Measurements from ENCODE around the gene LDB3. TPM values are rescaled to one million over a fixed set of nuclear protein-coding genes. Genes with fewer than 3 reads are reported as not detected.

LDB3 gene
- total RNA-seq, 2 experiments from 2014 or later = 0.05 to 0.08 TPM

DNA sequence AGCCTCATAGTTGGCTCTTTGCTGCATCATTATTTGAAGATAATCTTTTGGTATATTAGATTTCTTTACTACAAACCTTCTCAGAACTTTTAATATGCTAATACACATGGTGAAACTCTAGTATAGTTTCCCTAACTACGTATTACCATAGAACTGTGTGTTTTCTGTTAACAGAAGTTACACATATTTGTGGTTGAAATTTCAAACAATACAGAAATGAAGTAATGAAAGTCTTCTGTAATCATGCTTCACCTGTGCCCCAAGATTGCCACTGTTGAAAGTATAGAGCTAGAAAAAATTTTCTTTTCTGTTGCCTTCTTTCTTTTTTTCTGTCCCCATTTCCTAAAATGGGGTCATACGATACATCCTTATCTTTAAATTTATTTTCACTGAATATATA lies 97.2 kb downstream of the LDB3 start:
- H3K27ac Mint-ChIP-seq = no peak overlapping the region
- H3K27ac ChIP-seq (ENCODE audit: low read depth in 1 of 2, low read length in 2 of 2) = no peak overlapping the region
- peaks cover 7% of the 10 kb centered on the region for H3K4me1 ChIP-seq (ENCODE audit: insufficient read depth, low read length)
- peaks cover 24% of the 10 kb centered on the region for H3K4me1 Mint-ChIP-seq (ENCODE audit: low read depth)
- ATAC-seq (ENCODE audit: poor library complexity) (no peak), DNase-seq (no peak)
- no peaks in the 10 kb centered on the region for H3K36me3 Mint-ChIP-seq (ENCODE audit: low read depth)
- H3K27me3 ChIP-seq (ENCODE audit: control insufficient read depth in 1 of 2, insufficient read depth in 2 of 2, low read length in 2 of 2) = no peaks in the 10 kb centered on the region
- ChIA-PET CTCF (no interaction called here), POLR2A (no interaction called here)
- TF ChIP-seq, protein P1, sequence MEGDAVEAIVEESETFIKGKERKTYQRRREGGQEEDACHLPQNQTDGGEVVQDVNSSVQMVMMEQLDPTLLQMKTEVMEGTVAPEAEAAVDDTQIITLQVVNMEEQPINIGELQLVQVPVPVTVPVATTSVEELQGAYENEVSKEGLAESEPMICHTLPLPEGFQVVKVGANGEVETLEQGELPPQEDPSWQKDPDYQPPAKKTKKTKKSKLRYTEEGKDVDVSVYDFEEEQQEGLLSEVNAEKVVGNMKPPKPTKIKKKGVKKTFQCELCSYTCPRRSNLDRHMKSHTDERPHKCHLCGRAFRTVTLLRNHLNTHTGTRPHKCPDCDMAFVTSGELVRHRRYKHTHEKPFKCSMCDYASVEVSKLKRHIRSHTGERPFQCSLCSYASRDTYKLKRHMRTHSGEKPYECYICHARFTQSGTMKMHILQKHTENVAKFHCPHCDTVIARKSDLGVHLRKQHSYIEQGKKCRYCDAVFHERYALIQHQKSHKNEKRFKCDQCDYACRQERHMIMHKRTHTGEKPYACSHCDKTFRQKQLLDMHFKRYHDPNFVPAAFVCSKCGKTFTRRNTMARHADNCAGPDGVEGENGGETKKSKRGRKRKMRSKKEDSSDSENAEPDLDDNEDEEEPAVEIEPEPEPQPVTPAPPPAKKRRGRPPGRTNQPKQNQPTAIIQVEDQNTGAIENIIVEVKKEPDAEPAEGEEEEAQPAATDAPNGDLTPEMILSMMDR (IDR thresholded peaks at IDR 0.05) = no peak
- no peaks in the 10 kb centered on the region for H3K9me3 Mint-ChIP-seq
- H3K27me3 Mint-ChIP-seq = peaks cover 18% of the 10 kb centered on the region
- H3K9me3 ChIP-seq (ENCODE audit: control insufficient read depth in 1 of 2, insufficient read depth in 1 of 2, low read length in 2 of 2) = no peaks in the 10 kb centered on the region
- intact Hi-C loops (cut with DNase I, micrococcal nuclease) = no loop called here
- no peaks in the 10 kb centered on the region for H3K36me3 ChIP-seq (ENCODE audit: insufficient read depth, low read length)
- no peak overlapping the region for H3K4me3 Mint-ChIP-seq
- H3K4me3 ChIP-seq (ENCODE audit: low read length) = no peak overlapping the region

DNA sequence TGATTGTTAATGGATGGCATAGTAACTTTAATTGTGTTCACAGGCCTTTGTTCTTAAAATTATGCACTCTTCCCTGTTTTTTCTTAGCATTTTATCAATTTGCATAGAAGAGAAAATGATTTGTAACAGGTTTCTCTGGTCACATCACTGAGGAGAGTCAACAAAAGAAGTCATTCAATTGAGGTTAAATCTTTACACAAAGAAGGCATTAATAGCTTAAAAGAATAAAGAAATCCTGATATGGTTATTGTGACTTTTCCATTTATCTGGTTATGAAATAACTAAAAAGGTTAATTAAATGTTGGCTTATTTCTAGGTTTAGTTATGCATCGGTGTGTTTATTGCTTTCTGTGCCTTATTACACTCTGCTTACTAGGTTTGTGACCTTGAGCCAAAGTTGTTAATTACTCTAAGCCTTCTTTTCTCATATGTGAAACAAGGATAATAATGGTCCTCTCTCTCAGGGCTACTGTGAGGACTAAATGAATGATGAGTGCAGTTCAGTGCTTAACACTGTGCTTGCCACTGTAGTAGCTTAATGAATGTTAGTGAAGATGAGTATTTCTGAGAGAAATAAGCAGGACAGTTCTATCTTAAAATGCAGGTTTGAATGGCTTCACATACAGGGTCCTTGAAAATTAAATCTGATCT lies 100.2 kb downstream of the LDB3 start:
- Mint-ChIP-seq H3K36me3 (ENCODE audit: low read depth) (no peaks in the 10 kb centered on the region), H3K4me3 (no peak overlapping the region), H3K9me3 (no peaks in the 10 kb centered on the region), H3K27me3 (peaks cover 4% of the 10 kb centered on the region), H3K4me1 (ENCODE audit: low read depth) (peaks cover 20% of the 10 kb centered on the region), H3K27ac (no peak overlapping the region)
- ATAC-seq (ENCODE audit: poor library complexity) (no peak), DNase-seq (no peak)
- intact Hi-C loops (cut with DNase I, micrococcal nuclease) = no loop called here
- ChIA-PET CTCF (interaction anchor here (0.6 kb wide), 1 partner anchor 242 kb away, joined by 3 read pairs; no protein-coding TSS in a partner anchor), POLR2A (no interaction called here)
- H3K27me3 ChIP-seq (ENCODE audit: control insufficient read depth in 1 of 2, insufficient read depth in 2 of 2, low read length in 2 of 2) = no peaks in the 10 kb centered on the region
- TF ChIP-seq, protein P1 (IDR thresholded peaks at IDR 0.05) = no peak
- H3K36me3 ChIP-seq (ENCODE audit: insufficient read depth, low read length) = no peaks in the 10 kb centered on the region
- H3K9me3 ChIP-seq (ENCODE audit: control insufficient read depth in 1 of 2, insufficient read depth in 1 of 2, low read length in 2 of 2) = no peaks in the 10 kb centered on the region
- no peak overlapping the region for H3K4me3 ChIP-seq (ENCODE audit: low read length)
- H3K27ac ChIP-seq (ENCODE audit: low read depth in 1 of 2, low read length in 2 of 2) = no peak overlapping the region
- peaks cover 7% of the 10 kb centered on the region for H3K4me1 ChIP-seq (ENCODE audit: insufficient read depth, low read length)

DNA sequence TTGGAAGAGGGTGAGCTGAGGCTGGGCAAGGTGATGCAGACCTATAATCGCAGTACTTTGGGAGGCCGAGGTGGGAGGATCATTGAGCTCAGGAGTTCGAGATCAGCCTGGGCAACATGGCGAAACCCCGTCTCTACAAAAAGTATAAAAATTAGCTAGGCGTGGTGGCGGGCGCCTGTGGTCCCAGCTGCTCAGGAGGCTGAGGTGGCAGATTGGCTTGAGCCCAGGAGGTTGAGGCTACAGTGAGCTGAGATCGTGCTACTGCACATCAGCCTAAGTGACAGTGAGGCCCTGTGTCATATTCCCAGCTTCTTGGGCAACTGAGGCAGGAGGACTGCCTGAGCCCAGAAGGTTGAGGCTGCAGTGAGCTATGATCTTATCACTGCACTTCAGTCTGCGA lies 101.7 kb downstream of the LDB3 start:
- POLR2A ChIA-PET = interaction anchor here (0.6 kb wide), 1 partner anchor 31 kb away, joined by 3 read pairs; no protein-coding TSS in a partner anchor
- Histone ChIP-seq H3K27ac (ENCODE audit: low read depth in 1 of 2, low read length in 2 of 2) (no peak overlapping the region), H3K36me3 (ENCODE audit: insufficient read depth, low read length) (no peaks in the 10 kb centered on the region), H3K27me3 (ENCODE audit: control insufficient read depth in 1 of 2, insufficient read depth in 2 of 2, low read length in 2 of 2) (no peaks in the 10 kb centered on the region), H3K4me3 (ENCODE audit: low read length) (no peak overlapping the region), H3K4me1 (ENCODE audit: insufficient read depth, low read length) (peaks cover 7% of the 10 kb centered on the region), H3K9me3 (ENCODE audit: control insufficient read depth in 1 of 2, insufficient read depth in 1 of 2, low read length in 2 of 2) (no peaks in the 10 kb centered on the region)
- Mint-ChIP-seq H3K9me3 (no peaks in the 10 kb centered on the region), H3K36me3 (ENCODE audit: low read depth) (no peaks in the 10 kb centered on the region), H3K27ac (no peak overlapping the region), H3K4me1 (ENCODE audit: low read depth) (peaks cover 20% of the 10 kb centered on the region), H3K4me3 (no peak overlapping the region), H3K27me3 (peaks cover 4% of the 10 kb centered on the region)
- DNase-seq (no peak), ATAC-seq (ENCODE audit: poor library complexity) (no peak)
- CTCF ChIA-PET = no interaction called here
- TF ChIP-seq, protein P1 (IDR thresholded peaks at IDR 0.05) = no peak
- intact Hi-C loops (cut with DNase I, micrococcal nuclease) = no loop called here

Measured in CD4-positive, alpha-beta T cell (primary cell).